ENCODE measurements around the gene POLR2I. TPM values are rescaled to one million over a fixed set of nuclear protein-coding genes. Genes with fewer than 3 reads are reported as not detected.
"Not testable (repeated sequence)": the region's sequence is repeated elsewhere in the genome, so short reads cannot be mapped to it uniquely, and the experiment has no call there.

POLR2I gene
- total RNA-seq, 2 experiments from 2014 or later = 51.2 to 56.4 TPM

DNA sequence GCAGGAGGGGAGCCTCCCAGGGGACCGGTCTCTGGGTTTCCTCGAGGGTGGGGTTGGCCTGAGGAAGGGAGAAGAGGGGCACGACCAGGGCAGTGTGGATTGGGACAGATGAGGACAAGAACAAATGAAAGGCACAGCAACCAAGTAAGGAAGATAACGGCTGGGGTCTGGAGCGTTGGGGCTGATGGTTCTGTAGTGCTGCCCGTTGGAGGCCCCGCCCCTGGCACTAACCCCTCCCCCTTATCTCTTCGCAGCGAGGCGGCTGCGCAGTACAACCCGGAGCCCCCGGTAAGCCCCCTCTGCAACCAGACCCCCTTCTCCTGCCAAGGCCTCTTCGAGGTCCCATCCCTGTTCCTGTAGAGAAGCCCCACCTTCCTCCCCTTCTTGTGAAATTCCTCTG, 27.4 kb upstream of the POLR2I start:
- H3K27me3 Mint-ChIP-seq = no peaks in the 10 kb centered on the region
- DNase-seq = no peak
- POLR2A ChIA-PET = no interaction called here
- H3K9me3 Mint-ChIP-seq = no peaks in the 10 kb centered on the region
- CTCF ChIA-PET = interaction anchor here (0.6 to 1.1 kb wide), 2 partner anchors 15 to 384 kb away, joined by 3 read pairs; no protein-coding TSS in a partner anchor
- peaks cover 25% of the 10 kb centered on the region for H3K4me1 Mint-ChIP-seq
- peak overlapping the region; percentile 88 for H3K4me3 Mint-ChIP-seq
- H3K27ac Mint-ChIP-seq = peak overlapping the region; percentile 36
- peaks cover 44% of the 10 kb centered on the region for H3K36me3 Mint-ChIP-seq (ENCODE audit: low read depth)

DNA sequence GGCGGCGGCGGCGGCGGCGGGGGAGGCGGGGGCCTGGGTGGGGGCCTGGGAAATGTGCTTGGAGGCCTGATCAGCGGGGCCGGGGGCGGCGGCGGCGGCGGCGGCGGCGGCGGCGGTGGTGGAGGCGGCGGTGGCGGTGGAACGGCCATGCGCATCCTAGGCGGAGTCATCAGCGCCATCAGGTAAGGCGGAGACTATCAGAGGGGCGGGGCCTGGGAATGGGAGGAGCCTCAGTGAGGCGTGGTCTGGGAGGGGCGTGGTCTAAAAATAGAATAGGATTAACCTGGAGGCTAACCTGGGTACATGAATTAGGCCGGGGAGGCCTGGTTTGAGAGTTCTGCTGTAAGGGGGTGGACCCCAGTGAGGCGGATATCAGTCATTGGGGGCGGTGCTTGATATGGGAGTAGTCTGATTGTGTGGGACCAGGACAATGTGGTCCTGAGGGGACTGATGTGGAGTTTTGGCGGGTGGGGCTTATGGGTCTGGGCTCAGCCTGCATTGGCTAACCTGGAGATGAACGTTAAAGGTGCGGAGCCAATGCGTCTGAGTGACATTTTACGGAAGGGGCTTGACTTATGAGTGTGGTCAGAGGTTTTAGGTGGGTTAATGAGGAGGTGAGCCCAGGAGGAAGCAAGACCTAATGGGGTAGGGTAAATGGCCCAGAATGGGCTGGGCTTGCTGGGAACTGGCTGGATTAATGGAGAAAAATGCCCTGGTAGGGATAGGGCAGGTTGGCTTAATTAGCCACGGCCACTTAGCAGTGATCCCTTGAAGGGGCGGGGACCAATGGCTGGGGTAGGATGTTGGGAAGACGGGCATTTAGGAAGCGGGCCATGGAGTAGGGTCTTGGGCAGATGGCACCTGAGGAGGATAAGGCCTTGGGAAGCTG, 26.6 kb upstream of the POLR2I start:
- peak; percentile 92 for DNase-seq
- peak overlapping the region; percentile 88 for H3K4me3 Mint-ChIP-seq
- peaks cover 28% of the 10 kb centered on the region for H3K4me1 Mint-ChIP-seq
- ChIA-PET POLR2A (no interaction called here), CTCF (interaction anchor here (0.6 to 2.7 kb wide), 2 partner anchors 13 to 385 kb away, joined by 3 to 11 read pairs; no protein-coding TSS in a partner anchor)
- peaks cover 38% of the 10 kb centered on the region for H3K36me3 Mint-ChIP-seq (ENCODE audit: low read depth)
- no peaks in the 10 kb centered on the region for H3K9me3 Mint-ChIP-seq
- peak overlapping the region; percentile 95 for H3K27ac Mint-ChIP-seq
- no peaks in the 10 kb centered on the region for H3K27me3 Mint-ChIP-seq

DNA sequence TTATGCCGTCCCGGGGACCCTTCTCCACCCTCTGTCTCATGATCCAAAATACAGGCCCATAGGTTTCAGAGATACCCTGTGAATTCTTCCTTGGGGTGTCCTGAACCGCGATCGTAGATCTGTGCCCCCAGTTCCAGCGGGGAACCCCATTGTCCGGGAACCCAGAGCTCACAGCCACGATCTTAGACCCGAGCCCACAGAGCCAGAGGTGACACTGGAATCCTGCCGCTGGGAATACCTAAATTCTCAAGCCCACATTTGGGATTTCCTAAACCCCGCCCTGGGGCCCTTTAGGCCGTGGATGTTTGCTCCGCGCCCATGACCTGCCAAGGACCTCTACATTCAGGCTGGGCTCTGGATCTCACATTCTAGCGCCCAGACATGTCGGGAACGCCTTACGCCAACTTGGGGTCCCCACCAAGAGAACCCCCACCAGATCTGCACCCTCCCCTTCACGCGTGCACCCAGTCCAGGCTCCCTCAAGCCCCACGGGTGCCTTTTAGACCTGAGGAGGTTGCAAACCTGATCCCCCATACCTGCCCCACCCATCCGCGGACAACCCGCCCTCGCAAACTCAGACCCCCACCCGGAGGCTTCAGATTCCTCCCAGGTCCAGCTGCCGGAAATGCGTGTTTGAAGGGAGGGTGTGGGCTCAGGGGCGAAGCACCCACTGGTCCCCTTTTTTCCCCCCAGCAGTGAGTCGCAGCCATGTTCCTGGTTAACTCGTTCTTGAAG, 25.8 kb upstream of the POLR2I start:
- peaks cover 31% of the 10 kb centered on the region for H3K4me1 Mint-ChIP-seq
- peak overlapping the region; percentile 95 for H3K27ac Mint-ChIP-seq
- no peaks in the 10 kb centered on the region for H3K27me3 Mint-ChIP-seq
- H3K4me3 Mint-ChIP-seq = peak overlapping the region; percentile 88
- H3K36me3 Mint-ChIP-seq (ENCODE audit: low read depth) = peaks cover 31% of the 10 kb centered on the region
- ChIA-PET POLR2A (interaction anchor here (0.6 to 1.1 kb wide), 2 partner anchors 12 to 71 kb away, joined by 3 to 4 read pairs; no protein-coding TSS in a partner anchor), CTCF (interaction anchor here (0.9 to 2.9 kb wide), 4 partner anchors 10 to 33 kb away, joined by 3 to 12 read pairs (median 7); no protein-coding TSS in a partner anchor)
- no peaks in the 10 kb centered on the region for H3K9me3 Mint-ChIP-seq
- DNase-seq = peak; percentile 58

DNA sequence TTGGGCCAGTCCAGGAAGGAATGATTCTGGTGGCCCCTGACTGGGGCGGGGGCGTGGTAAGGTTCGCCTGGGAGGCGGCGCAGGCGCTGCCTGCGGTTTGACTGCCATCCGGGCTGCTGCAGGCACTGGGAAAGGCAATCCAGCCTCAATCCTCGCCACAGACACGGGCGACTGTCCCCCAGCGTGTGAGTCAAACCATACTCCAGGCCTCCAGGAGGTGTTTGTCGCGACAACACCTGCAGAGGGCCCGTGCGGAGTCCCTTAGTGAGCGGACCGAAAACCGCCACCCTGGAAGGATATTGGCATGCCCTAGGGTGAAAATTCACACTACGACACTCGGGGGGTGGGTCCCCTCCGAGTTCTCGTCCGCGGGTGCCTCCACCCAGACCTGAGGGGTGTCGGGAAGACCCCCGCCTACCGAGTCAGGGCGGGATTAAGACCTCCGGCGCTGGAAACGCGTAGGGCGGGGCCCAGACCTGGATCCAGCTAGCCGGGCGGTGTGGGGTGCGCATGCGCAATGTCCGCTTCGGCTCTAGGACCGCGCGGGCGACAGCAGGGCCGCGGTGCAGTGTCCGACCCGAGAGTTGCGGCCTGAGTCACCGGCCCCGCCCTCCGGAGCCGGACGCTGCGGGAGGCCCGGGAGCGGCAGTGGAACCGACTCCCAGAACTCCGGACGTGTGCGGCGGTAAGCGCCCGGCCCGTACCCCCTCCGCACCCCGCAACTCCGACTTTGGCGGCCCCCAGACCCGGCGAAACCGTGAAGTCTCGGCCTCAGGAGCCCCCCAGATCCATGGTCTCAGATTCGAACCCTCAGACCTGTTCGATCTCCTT, 25.0 kb upstream of the POLR2I start, which contains the start of gene CAPNS1:
CAPNS1 (plus strand) TSS at position 594 of the 831 bp plus-strand sequence. CDS start 946 bp downstream, outside the sequence.
- Mint-ChIP-seq H3K27me3 (no peaks in the 10 kb centered on the region), H3K4me3 (peak within 1 kb of the TSS; percentile 88), H3K9me3 (no peaks in the 10 kb centered on the region), H3K27ac (peak within 1 kb of the TSS; percentile 95), H3K36me3 (ENCODE audit: low read depth) (peaks cover 27% of the 10 kb centered on the region), H3K4me1 (peaks cover 35% of the 10 kb centered on the region)
- DNase-seq = peak; percentile 91
- CTCF ChIA-PET = interaction anchor here (0.9 to 2.9 kb wide), 4 partner anchors 10 to 34 kb away, joined by 3 to 12 read pairs (median 7); no protein-coding TSS in a partner anchor
- POLR2A ChIA-PET = interaction anchor here (0.6 to 1.1 kb wide), 2 partner anchors 11 to 72 kb away, joined by 3 to 4 read pairs; no protein-coding TSS in a partner anchor

DNA sequence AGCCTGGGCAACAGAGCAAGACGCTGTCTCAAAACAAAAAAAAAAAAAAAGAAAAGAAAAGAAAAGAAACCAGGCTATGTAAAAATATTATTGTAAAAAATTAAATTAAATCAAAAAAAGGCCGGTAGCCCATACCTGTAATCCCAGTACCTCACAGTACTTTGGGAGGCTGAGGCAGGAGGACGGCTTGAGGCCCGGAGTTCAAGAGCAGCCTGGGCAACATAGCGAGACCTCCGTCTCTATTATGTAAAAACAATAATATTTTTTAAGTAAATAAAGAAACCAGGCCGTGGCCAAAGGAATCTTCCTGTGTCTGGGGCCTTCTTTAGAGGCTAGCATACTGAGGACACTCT, 24.4 kb upstream of the POLR2I start:
- Mint-ChIP-seq H3K36me3 (ENCODE audit: low read depth) (peaks cover 25% of the 10 kb centered on the region), H3K9me3 (no peaks in the 10 kb centered on the region), H3K27ac (peak overlapping the region; percentile 95), H3K27me3 (no peaks in the 10 kb centered on the region), H3K4me1 (peaks cover 37% of the 10 kb centered on the region), H3K4me3 (peak overlapping the region; percentile 88)
- ChIA-PET POLR2A (no interaction called here), CTCF (interaction anchor here (1.2 to 2.9 kb wide), 3 partner anchors 9 to 35 kb away, joined by 3 to 12 read pairs (median 11); no protein-coding TSS in a partner anchor)
- DNase-seq = no peak

DNA sequence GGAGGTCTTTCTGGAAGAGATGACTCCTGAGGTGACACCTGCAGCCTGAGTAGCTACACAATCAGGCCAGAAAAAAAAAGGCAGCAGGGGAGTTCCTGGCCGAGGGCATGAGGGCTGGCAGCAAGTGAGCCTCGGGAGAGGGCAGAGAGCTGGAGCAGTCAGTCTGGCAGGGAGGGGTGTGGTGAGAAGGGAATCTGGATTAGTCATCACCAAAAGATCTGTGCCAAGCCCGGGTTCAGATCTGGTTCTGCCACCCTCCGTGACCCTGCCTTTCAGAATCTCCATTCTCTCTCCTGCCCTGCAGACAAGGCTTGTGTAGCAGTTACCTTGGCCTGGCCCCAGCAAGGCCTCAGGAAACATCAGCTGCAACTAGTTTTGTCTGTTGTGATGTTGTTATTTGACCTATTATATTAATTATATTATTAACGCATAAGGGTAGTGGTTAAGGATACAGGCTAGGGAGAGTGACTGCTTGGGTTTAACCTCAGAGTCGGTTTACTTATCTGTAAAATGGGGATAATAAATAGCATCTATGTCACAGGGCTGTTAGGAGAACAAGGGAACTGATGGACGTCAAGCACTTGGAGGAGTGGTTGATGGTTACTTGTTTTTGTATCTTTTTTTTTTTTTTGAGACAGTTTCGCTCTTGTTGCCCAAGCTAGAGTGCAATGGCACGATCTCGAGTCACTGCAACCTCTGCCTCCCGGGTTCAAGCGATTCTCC, 22.4 kb upstream of the POLR2I start:
- CTCF ChIA-PET = interaction anchor here (3.5 kb wide), 1 partner anchor 10 kb away, joined by 29 read pairs; no protein-coding TSS in a partner anchor
- Mint-ChIP-seq H3K27ac (peak overlapping the region; percentile 60), H3K4me3 (no peak overlapping the region), H3K27me3 (no peaks in the 10 kb centered on the region), H3K9me3 (no peaks in the 10 kb centered on the region), H3K36me3 (ENCODE audit: low read depth) (peaks cover 15% of the 10 kb centered on the region), H3K4me1 (peaks cover 46% of the 10 kb centered on the region)
- DNase-seq = no peak
- POLR2A ChIA-PET = no interaction called here

DNA sequence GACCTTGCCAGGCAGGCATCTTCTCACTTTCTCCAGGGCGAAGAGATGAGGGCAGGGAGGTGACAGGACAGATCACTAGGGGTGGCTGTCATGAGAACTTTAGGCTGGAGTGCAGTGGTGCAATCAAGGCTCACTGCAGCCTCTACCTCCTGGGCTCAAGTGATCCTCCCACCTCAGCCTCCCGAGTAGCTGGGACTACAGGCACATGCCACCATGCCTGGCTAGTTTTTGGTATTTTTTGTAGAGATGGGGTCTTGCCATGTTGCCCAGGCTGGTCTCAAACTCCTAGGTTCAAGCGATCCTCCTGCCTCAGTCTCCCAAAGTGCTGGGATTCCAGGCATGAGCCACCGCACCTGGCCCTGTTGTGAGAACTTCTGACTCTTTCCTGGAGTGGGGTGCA, 20.2 kb upstream of the POLR2I start:
- H3K4me1 Mint-ChIP-seq = peaks cover 44% of the 10 kb centered on the region
- H3K27me3 Mint-ChIP-seq; POLR2A ChIA-PET; DNase-seq; H3K9me3 Mint-ChIP-seq; H3K36me3 Mint-ChIP-seq (ENCODE audit: low read depth); H3K27ac Mint-ChIP-seq; H3K4me3 Mint-ChIP-seq: not testable (repeated sequence)
- CTCF ChIA-PET = interaction anchor here (3.5 kb wide), 1 partner anchor 8 kb away, joined by 29 read pairs; no protein-coding TSS in a partner anchor

DNA sequence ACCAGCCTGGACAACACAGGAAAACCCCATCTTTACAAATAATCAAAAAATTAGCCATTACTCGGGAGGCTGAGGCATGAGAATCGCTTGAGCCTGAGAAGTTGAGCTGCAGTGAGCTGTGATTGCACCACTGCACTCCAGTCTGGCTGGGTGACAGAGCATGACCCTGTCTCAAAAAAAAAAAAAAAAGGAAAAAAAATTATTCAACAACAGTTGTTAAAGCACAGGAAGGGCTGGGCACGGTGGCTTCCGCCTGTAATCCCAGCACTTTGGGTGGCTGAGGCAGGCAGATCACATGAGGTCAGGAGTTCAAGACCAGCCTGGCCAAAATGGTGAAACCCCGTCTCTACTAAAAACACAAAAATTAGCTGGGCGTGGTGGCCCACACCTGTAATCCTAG, 16.5 kb upstream of the POLR2I start:
- H3K9me3 Mint-ChIP-seq; DNase-seq; H3K4me3 Mint-ChIP-seq; H3K27me3 Mint-ChIP-seq; H3K36me3 Mint-ChIP-seq (ENCODE audit: low read depth); H3K27ac Mint-ChIP-seq; POLR2A ChIA-PET: not testable (repeated sequence)
- H3K4me1 Mint-ChIP-seq = peaks cover 45% of the 10 kb centered on the region
- CTCF ChIA-PET = interaction anchor here (0.6 to 2.6 kb wide), 3 partner anchors 8 to 41 kb away, joined by 3 to 12 read pairs (median 3); partner anchors contain the start of gene CAPNS1

DNA sequence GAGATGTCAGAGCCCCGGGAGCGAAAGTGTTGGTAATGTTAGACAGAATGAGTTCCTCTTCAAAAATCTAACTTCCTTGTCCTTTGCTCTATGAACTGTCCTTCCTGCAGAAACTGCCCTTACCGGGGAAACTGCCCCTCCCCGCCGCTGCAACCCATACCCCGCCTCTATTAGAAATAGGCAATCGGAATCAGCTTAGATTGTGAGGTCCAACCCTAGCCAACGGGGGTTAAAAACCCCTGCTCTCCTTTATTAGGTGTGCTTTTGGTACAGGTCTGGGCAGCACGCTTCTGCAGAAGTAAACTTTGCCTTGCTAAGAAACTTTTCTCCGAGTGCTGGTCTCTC, 13.7 kb upstream of the POLR2I start:
- Mint-ChIP-seq H3K4me1 (peaks cover 32% of the 10 kb centered on the region), H3K27ac (peak overlapping the region; percentile 92), H3K36me3 (ENCODE audit: low read depth) (peaks cover 17% of the 10 kb centered on the region), H3K4me3 (peak overlapping the region; percentile 79), H3K9me3 (no peaks in the 10 kb centered on the region), H3K27me3 (no peaks in the 10 kb centered on the region)
- POLR2A ChIA-PET = interaction anchor here (1.0 to 1.4 kb wide), 2 partner anchors 12 to 14 kb away, joined by 3 to 4 read pairs; partner anchors contain the start of genes CAPNS1 and POLR2I
- CTCF ChIA-PET = interaction anchor here (0.6 to 5.3 kb wide), 23 partner anchors 8 to 1247 kb away, joined by 3 to 47 read pairs (median 5); partner anchors contain the start of genes CAPNS1, POLR2I, TBCB and ZNF146
- no peak for DNase-seq

DNA sequence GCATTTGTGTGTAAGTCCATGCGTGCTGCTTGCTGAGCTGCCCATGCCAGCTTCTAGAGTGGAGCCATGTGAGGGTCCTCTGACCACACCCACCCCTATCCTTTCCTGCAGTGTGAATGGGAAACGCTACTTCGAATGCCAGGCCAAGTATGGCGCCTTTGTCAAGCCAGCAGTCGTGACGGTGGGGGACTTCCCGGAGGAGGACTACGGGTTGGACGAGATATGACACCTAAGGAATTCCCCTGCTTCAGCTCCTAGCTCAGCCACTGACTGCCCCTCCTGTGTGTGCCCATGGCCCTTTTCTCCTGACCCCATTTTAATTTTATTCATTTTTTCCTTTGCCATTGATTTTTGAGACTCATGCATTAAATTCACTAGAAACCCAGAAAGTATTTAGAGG, 10.9 kb upstream of the POLR2I start:
- Mint-ChIP-seq H3K36me3 (ENCODE audit: low read depth) (peaks cover 22% of the 10 kb centered on the region), H3K27ac (peak overlapping the region; percentile 43), H3K4me1 (peaks cover 15% of the 10 kb centered on the region), H3K4me3 (no peak overlapping the region), H3K27me3 (no peaks in the 10 kb centered on the region), H3K9me3 (no peaks in the 10 kb centered on the region)
- CTCF ChIA-PET = interaction anchor here (1.0 to 5.3 kb wide), 4 partner anchors 9 to 43 kb away, joined by 3 to 47 read pairs (median 10); partner anchors contain the start of genes POLR2I and TBCB
- POLR2A ChIA-PET = no interaction called here
- DNase-seq = no peak

DNA sequence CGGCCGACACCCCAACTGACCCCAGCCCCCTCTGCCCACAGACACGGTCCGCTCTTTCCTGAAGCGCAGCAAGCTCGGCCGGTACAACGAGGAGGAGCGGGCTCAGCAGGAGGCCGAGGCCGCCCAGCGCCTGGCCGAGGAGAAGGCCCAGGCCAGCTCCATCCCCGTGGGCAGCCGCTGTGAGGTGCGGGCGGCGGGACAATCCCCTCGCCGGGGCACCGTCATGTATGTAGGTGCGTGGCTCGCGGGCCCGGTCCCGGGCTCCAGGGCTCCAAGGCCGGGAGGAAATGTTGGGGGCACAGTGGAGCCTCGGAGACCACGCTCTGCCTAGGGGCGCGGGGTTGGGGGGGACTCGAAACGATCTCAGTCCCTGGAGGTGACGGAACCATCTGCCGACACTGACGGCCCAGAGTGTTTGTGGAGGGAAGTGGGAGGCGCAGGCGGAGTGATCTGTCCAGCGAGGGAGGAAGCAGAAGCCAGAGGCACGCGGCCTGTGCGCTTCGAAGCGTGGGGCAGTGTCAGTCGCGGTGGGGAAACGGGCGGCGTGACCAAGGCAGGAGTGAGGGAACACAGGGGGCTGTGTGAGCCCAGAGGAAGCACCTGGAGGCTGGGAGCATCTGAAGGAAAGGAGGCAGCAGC, 6.9 kb upstream of the POLR2I start:
- peaks cover 45% of the 10 kb centered on the region for H3K36me3 Mint-ChIP-seq (ENCODE audit: low read depth)
- no peak overlapping the region for H3K27ac Mint-ChIP-seq
- H3K27me3 Mint-ChIP-seq = no peaks in the 10 kb centered on the region

More for the DNA sequence above, 6.9 kb upstream of the POLR2I start:
- Mint-ChIP-seq H3K4me1 (peaks cover 17% of the 10 kb centered on the region), H3K9me3 (no peaks in the 10 kb centered on the region), H3K4me3 (no peak overlapping the region)
- POLR2A ChIA-PET = no interaction called here
- DNase-seq = no peak
- CTCF ChIA-PET = no interaction called here
